ENCODE measurements around the gene CAMK2B. TPM values are rescaled to one million over a fixed set of nuclear protein-coding genes. Genes with fewer than 3 reads are reported as not detected.

Gene CAMK2B
- total RNA-seq, 1 donor from 2014 or later, result 0.29 TPM

DNA sequence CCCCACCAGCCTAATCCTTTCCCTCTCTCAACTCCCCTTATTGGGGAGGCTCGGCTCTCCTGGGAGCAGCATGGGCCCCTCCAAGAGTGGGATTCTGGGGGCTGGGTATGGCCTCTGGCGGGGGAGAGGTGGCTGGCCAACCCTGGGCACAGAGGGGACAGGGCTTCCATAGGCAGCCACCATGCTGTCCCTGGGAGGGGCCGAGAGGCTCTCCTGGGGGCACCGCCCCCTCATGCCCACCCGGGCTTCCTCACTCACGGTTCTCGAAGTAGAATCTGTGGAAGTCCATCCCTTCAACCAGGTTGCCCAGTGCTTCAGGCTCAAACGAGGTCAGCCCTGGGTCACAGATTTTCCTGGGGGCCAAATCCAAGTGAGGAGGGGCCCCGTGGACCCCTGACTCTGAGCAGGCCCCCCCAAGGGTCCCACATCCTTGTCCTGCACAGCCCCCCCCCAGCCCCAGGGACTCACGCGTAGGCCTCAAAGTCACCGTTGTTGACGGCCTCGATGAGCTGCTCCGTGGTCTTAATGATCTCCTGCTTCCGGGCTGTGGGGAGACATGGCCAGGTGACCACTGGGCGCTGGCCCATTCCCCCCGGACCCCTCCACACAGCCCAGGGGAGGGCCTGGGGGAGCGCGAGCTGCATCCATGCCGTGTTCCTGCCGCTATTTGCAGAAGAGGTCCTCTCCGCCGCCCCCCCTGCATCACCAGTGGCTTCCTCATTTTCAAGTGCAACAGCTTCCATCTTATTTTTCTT, 104.9 kb downstream of the CAMK2B start:
- no peak for DNase-seq (ENCODE audit: extremely low read depth, low read depth, low spot score)

- DNase-seq (ENCODE audit: extremely low read depth, low read depth, low spot score), result no peak
Measured at GRCh38 chr7:44220046-44220357, 105.4 kb downstream of the CAMK2B start.

GRCh38 chr7:44219371-44220045, 105.9 kb downstream of the CAMK2B start:
- no peak for DNase-seq (ENCODE audit: extremely low read depth, low read depth, low spot score)

GRCh38 chr7:44218418-44219201, 106.8 kb downstream of the CAMK2B start:
- DNase-seq (ENCODE audit: extremely low read depth, low read depth, low spot score), result no peak

DNA sequence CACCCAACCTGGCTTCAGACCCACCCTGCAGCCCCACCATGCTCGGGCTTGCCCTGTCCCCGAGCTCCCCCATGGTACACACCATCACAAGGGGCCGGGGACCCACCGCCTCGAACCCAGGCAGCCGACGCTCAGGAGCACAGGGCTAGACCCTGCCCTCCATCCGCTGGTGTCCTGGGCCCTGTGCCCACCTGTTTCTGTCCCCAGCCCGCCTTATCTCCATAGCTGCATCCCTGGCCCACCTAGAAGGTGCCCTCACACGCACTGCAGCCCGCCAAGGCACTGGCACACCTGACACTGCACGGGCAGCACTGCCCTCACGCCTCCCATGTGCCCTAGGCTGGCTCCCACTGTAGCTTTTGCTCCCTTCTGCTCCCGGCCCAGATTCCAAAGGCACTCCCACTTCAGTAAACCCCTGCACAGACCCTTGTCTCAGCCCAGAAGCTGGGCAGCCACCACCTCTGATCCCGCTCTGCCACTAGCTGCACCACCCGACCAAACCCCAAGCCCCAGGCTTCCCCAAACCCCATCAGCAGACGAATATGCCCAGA, 107.5 kb downstream of the CAMK2B start:
- DNase-seq (ENCODE audit: extremely low read depth, low read depth, low spot score), result no peak

- no peak for DNase-seq (ENCODE audit: extremely low read depth, low read depth, low spot score)
Measured at GRCh38 chr7:44217223-44217714, 108.1 kb downstream of the CAMK2B start.

- no peak for DNase-seq (ENCODE audit: extremely low read depth, low read depth, low spot score)
Measured at GRCh38 chr7:44216521-44217222, 108.7 kb downstream of the CAMK2B start.

DNA sequence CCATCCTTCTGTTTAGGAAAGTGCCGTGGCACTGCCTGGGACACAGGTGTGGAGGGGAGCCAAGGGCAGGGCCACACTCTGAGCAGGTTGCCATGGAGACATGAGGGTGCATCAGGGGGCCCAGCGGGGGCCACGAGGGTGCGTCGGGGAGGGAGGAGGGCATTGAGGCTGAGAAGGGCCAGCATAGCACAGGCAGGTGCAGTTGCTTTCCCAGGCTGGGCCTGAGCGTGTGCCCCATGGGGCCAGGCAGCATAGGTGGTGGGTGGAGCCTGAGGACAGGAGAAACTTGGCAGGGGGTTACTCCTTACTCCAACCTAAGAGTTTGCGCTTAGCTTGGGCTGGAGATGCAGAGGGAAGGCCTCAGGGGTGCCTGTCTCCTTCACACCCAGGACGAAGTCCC, 109.4 kb downstream of the CAMK2B start:
- DNase-seq (ENCODE audit: extremely low read depth, low read depth, low spot score), result no peak

DNA sequence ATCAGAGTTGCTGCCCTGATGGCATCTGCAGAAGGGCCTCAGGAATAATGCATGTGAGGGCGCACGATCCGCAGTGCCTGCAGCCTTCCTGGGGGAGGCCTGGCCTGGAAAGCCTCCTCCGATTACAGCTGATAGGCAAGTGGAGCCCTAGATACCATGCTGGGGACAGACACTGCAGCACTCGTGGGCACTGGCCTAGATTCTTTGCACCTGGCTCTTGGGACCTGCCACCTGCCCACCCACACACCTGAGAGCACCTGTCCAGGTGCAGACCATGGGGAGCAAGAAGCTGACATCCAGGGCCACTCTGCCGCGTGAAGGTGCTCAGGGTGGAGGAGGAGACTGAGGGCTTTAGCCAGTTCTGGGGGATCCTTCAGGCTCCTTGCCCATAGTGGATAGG, 109.9 kb downstream of the CAMK2B start:
- DNase-seq (ENCODE audit: extremely low read depth, low read depth, low spot score), result no peak

DNA sequence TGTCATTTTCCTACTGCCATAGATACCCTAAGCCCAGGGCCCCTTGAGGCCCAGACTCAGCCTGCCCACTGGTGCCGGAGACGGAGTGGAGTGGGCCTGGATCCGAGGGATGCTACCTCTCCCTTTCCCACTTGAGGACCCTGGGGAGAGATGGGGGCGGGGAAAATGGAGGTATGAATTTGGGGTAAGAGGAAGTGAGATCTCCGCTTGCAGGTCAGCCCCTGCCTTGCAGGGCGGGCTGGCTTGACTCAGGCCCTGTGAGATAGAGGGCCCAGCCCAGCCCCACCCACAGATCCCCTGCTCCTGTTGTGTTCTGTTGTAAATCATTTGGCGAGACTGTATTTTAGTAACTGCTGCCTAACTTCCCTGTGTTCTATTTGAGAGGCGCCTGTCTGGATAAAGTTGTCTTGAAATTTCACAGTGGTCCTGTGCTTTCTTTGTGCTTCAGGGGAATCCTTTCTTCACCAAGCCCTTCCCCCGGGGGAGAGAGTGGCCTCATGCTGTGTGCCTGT, 111.5 kb downstream of the CAMK2B start:
- no peak for DNase-seq (ENCODE audit: extremely low read depth, low read depth, low spot score)

DNA sequence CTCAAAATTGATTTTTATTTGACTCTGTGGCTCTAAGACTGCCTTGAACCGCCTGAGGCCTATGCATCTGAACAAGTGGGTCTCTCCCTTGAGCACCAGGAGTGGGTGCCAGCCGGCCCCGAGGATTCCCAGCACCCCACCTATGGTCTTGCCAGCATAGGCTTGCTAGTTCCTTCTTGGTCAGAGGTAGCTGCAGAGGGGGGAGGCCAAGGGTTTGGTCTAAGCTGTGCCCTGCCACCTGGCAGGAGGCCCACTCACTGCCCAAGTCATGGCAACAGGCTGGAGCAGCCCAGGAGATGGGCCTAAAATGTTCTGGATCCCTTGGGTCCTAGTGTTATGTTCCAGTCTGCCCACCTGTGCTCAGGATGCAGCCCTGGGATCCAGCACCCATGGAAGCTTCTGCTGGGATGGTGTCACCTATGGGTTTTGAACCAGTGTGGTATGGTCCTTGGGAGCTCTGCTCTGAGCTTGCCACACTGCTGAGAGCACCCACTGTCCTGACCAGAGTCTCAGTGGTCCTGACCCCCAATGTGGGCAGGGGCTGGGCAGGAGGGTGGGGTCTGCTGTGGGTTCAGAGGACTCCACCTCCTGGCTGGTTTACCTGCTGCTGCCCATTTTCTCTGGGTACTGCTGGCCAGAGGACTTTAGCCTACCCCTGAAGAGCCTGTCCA, 112.1 kb downstream of the CAMK2B start:
- no peak for DNase-seq (ENCODE audit: extremely low read depth, low read depth, low spot score)

DNA sequence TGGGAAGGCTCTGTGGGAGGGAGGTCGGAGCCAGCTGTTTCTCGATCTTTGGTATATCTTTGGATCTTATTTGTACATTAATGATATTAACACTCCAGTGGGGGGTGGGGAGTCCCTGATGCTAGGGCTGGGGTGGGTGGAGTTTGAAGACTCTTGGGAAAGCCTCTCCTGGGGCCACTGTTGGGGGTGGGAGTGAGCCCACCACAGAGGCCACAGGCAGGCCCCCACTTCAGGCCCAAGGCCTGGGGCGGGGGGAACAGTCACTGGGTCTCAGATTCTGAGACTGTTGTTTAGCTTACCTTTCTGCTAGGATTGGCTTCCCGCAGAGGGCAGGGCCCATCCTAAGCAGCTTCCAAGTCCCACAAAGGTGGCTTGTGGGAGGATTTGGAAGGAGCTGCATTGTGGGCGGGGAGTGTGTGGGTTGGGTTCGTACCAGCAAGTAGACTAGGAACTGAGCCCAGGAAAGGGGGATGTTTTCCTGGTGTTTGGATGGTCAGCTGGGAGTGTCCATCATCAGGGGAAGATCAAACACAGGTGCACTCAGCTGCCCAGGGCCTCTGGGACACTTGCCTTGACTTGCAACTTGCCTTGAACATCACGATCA, 112.7 kb downstream of the CAMK2B start:
- no peak for DNase-seq (ENCODE audit: extremely low read depth, low read depth, low spot score)

DNA sequence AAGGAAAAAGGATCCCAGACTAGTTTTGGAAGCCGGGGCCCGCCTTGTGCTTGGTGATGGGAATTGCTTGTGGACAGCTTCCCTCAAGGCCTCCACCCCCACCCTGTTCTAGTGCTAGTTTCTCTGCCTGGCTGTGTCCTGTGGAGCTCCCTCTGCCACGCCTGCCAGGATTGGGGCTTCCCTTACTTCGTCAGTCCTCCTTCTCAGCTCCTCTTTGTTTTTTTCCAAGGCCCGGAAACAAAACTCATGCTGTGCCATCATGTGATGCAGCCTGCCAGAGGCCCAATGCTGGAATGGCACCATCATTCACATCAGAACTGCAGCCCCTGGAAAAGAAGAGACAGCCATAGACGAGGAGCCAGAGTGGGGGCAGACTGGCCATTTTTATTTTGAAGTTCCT, 113.4 kb downstream of the CAMK2B start:
- no peak for DNase-seq (ENCODE audit: extremely low read depth, low read depth, low spot score)

DNA sequence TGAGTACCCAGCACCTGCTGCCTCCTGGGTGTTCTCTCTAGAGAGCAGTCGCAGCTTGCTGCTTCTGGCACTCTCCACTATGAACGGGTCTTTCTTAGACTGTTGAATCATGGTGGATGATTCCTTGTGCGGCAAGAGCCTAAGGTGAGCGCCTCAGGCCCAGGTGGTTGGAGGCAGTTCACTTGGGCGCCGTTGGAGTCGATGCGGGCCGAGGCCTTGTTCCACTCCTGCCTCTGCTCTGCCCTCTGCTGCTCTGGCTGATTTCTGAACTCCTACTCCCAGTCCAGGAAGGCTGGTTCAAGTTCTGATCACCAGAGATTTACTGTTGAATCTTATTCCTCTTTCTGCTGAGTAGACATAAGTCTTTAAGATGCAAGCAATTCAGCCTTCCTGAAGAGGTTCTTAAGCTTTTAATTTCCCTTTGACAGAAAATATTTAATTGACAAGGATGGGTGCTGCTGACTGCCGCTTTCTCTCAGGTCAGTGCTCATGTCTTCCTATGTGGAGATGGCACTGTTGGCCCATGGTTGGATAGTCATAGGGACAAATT, 114.2 kb downstream of the CAMK2B start:
- DNase-seq (ENCODE audit: extremely low read depth, low read depth, low spot score), result no peak

- DNase-seq (ENCODE audit: extremely low read depth, low read depth, low spot score), result no peak
Measured at GRCh38 chr7:44210107-44210506, 115.3 kb downstream of the CAMK2B start.

- no peak for DNase-seq (ENCODE audit: extremely low read depth, low read depth, low spot score)
Measured at GRCh38 chr7:44208085-44208484, 117.3 kb downstream of the CAMK2B start.

GRCh38 chr7:44206008-44206407, 119.4 kb downstream of the CAMK2B start:
- no peak for DNase-seq (ENCODE audit: extremely low read depth, low read depth, low spot score)

DNA sequence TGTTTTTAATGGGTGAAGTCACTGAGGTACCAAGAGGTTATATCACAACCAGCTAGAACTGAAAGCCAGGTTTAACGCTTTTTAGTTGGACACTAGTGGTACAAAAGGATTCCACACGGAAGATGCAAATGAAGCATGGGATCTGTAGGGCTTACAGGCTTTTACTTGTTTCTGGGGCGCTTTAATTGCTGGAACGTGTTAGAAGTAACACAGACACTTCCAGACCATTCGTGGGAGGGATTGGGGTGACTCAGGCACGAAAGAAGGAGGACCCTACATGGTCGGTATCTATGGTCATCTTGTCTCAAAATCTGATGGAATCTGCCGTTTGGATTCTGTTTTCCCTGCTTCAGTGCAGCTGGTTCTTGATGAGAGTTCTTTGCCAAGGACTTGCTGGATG, 123.6 kb downstream of the CAMK2B start:
- no peak for DNase-seq (ENCODE audit: extremely low read depth, low read depth, low spot score)
